HG03521 (cell line): ENCODE results near the gene ULK4.
A peak's percentile ranks its signal among the peaks of the same experiment; 100 is the strongest.
"Not testable (repeated sequence)": the region's sequence is repeated elsewhere in the genome, so short reads cannot be mapped to it uniquely, and the experiment has no call there.

Experiments used
- ATAC-seq: cut with Tn5 transposase; IDR thresholded peaks from one replicate; pipeline ENCODE4 v1.9.1; 2021; ENCODE audit warnings: mild to moderate bottlenecking, moderate library complexity; ENCODE audit not compliant: unreplicated experiment

ULK4 gene

DNA sequence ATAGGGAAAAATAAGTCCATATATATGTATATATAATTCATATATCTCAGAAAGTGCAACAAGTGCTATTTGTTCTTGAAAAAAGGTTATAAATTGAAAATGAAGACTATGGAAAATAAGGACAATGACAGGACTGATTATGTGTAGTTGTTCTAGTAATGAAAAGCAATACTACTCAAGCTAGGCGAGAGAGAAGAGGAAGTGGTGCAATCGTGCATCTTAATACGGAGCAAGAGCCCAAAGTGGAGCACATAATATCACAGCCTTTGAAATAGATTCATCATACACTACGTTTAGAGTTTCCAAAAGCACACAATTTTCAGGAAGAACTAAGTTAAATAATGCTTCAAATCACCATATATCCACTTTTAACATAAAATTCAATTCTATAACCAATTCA is 87.9 kb downstream of the ULK4 start:
- no peak for ATAC-seq

DNA sequence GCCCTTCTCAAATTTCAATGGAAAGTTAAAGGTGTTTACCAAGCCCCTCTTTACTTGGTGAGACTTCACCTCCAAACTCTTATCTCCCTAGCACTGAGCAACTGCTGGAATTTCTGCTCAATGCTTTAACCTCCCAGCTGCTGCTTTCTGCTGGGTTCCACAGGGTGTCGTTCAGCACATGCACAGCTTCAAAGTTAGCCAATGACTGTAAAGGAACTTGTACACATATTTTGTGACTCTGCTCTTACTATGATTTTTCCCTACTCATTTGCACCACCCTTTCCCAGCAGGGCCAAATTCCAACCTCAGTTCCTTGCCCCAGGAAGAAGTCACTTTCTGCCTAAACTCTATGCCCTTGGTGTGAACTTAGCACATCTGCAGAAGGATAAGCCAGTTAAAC is 89.7 kb downstream of the ULK4 start:
- ATAC-seq, result no peak

DNA sequence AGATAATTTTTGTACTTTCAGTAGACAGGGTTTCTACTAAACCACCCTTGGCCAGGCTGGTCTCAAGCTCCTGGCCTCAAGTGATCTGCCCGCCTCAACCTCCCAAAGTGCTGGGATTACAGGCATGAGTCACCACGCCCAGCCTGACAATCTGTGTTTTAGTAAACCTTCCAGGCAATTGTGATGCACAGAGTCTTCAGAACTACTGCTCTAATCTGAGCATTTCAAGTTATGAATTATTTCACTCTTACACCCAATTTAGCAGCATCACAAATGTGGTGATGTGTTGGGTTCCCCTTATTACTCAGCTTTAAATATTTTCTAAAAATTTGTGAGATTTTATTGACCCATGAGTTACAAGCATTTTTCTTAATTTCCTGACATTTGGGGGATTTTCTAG is 94.4 kb downstream of the ULK4 start:
- ATAC-seq, result no peak

DNA sequence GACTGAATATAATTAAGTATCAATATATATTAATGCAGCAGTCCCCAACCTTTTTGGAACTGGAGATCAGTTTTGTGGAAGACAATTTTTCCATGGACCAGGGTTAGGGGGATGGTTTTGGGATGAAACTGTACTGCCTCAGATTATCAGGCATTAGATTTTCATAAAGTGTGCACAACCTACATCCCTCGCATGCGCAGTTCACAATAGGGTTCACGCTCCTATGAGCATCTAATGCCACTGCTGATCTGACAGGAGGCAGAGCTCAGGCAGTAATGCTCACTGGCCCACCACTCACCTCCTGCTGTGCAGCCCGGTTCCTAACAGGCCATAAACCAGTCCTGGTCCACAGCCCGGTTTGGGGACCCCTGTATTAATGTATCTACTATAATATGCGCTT is 95.6 kb downstream of the ULK4 start:
- ATAC-seq, result no peak

DNA sequence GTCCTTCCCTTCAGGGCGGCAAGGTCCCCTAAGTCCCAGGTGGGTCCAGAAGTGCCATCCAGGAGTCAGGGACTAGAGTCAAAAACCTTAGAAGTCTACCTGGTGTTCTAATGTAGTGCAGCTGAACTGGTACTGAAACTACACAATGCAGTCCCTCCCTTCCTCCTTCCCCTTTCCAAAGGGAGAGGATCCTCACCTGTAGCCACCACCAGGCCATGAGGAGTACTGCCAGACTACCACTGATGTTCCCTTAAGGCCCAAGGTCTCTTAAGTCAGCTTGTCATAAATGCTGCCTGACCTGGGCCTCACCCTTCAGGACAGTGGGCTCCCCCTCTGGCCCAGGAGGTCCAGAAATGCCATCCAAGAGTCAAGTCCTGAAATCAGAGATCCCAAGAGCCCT is 98.9 kb downstream of the ULK4 start:
- no peak for ATAC-seq

DNA sequence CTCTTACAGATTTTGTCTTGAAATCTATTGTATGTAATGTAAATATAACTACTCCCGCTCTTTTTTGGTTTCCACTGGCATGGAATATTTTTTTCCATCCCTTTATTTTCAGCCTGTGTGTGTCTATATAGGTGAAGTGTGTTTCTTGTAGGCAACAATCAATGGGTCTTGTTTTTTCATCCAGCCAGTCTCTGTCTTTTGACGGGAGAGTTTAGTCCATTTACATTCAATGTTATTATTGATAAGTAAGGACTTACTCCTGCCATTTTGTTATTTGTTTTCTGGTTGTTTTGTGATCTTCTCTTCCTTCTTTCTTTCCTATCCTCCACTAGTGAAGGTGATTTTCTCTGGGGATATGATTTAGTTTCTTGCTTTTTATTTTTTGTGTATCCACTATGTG is 101.4 kb downstream of the ULK4 start:
- ATAC-seq, result not testable (repeated sequence)

DNA sequence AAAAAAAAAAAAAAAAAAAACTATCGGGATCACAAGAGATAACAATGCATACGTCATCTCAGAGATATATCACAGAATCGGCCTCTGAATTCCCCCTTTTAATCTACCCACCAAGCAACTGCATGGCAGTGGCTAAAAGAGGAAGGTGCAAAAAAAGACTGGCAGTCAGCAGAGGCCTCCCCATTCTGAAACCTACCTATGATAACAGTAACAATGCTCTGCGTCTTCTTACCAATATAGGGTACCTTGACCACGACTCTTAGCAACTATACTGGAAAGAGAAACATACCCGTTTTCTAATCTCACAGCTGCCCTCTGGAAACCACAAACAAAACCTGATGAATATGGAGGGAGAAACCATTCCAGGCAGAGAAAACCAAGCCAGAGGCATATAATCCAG is 106.9 kb downstream of the ULK4 start:
- no peak for ATAC-seq

DNA sequence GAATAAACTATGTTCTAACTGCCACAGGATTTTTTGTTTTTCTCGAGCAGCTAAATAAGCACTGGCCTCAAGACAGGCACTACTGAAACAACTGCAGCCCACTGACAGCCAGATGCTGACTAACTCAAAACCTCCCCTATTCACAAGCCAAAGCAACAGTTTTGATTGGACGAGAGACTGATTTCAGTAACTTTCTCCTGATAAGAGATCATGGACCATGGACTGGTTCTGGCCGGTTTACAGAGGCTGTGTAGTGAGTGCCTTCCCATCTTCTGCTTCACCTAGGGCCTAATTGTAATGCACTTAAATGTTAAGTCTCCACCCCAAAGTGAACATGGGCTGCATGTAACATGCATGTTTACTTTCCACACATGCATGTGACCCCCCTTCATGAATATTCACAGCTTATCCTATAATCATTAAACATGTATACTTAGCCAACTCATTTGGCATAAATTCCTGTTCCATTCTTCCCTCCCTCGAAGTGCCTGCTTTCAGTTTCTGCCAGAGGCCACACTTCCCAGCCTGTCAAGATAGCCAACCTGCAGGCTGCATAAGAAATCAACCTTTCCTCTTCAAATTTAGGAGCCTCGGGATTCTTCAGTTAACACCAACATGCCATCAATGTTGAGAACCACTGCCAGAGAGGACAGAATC is 108.2 kb downstream of the ULK4 start:
- no peak for ATAC-seq

DNA sequence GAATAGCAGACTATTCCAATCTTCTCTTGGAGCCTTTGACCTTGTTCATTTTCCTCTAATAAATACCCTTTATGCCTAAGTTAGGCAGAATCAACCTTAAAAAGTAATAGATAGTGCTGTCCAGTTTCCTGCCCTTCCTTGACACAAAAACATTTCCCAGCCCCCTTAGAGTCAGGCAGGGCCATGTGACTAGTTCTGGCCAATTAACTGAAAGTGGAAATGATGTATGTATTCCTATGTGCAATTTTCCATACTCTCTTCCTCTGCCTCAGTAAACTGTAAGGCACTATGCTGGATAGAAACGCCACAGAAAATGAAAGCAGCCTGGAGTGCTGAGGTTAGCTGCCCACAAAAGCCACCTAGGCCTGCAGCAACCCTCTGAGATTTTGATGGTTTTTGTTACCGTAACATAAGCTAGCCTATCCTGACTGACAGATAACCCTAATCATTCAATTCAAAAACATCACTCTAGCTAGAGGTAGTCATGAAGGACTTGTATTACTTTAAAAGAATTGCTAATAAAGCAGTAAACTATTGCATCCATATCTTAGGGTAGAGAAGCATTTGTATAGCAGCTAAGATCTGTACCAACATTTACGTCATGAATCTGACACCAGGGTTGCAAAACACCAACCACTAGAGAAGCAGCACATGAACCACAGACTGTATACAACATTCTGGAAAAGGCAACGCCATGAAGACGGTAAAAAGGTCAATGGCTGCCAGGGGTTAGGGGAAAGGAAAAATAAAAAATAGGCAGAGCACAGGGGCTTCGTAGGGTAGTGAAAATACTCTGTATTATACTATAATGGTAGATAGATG is 112.9 kb downstream of the ULK4 start:
- no peak for ATAC-seq

DNA sequence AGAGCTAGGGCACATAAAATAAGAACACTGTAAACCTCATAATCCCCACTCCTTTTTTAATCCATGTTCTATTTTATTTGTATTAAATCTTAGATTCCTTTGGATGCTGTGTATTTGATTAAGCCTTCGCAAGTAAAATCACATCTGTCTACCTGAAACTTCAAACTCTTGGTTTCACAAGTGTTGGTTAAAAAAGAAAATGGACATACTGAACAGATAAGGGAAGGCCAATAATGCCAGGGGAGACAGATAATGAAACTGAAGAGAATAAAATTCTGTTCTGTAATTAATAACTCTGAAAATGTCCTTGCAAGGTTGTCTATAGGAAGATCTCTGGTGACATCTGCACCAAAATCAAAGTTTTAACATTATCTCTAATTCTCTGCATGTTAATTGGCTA is 114.2 kb downstream of the ULK4 start:
- no peak for ATAC-seq

DNA sequence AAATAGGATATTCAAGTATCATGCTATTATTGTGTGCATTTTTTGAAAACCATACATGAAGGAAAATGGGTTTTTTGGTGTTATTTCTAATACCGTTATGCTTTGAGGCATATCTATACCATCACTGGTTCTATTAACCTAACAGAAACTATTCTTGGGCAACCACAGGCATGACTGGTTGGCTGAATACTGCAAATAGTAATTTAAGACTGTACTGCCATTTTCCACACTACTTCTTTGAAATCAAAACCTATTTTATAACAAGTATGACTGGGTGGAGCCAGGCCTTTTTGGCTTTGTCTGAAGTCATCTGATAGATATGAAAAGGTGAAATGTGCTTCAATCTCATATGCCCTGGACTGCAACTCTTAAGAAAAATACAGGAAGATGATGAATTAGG is 115.1 kb downstream of the ULK4 start:
- ATAC-seq, result no peak

DNA sequence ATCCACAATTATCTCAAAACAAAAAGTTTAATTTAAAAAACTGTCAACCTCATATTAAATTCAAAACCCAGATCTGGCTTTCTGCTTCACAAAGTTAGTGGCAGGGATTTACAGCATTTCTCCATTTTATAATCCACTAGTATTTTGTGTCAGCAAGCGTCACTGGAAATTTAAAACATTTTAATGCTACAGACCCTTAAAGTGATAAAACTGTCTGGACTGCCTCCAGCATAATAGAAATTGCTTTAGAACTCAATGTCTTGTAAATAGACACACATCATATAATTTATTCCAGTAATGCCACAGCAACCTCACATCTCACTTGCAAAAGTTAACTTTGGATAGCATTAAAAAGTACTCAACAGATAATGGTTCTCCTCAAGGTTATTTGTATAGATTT is 116.1 kb downstream of the ULK4 start:
- ATAC-seq, result no peak

DNA sequence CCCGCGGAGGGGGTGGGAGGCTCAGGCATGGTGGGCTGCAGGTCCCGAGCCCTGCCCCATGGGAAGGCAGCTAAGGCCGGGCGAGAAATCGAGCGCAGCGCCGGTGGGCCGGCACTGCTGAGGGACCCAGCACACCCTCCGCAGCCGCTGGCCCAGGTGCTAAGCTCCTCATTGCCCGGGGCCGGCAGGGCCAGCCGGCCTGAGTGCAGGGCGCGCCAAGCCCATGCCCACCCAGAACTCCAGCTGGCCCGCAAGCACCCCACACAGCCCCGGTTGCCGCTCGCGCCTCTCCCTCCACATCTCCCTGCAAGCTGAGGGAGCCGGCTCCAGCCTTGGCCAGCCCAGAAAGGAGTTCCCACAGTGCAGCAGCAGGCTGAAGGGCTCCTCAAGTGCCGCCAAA is 117.6 kb downstream of the ULK4 start:
- ATAC-seq, result not testable (repeated sequence)

DNA sequence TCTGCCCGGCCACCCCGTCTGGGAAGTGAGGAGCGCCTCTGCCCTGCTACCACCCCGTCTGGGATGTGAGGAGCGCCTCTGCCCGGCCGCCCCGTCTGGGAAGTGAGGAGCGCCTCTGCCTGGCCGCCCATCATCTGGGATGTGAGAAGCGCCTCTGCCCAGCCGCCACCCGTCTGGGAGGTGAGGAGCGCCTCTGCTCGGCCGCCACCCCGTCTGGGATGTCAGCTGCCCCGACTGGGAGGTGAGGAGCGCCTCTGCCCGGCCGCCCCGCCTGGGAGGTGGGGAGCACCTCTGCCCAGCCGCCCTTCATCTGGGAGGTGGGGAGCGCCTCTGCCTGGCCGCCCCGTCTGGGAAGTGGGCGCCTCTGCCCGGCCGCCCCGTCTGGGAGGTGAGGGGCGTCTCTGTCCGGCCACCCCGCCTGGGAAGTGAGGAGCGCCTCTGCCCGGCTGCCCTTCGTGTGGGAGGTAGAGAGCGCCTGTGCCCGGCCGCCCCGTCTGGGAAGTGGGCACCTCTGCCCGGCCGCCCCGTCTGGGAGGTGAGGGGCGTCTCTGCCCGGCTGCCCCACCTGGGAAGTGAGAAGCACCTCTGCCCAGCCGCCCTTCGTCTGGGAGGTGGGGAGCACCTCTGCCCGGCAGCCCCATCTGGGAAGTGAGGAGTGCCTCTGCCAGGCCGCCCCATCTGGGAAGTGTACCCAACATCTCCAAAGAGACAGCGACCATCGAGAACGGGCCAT is 120.8 kb downstream of the ULK4 start:
- ATAC-seq, result not testable (repeated sequence)

DNA sequence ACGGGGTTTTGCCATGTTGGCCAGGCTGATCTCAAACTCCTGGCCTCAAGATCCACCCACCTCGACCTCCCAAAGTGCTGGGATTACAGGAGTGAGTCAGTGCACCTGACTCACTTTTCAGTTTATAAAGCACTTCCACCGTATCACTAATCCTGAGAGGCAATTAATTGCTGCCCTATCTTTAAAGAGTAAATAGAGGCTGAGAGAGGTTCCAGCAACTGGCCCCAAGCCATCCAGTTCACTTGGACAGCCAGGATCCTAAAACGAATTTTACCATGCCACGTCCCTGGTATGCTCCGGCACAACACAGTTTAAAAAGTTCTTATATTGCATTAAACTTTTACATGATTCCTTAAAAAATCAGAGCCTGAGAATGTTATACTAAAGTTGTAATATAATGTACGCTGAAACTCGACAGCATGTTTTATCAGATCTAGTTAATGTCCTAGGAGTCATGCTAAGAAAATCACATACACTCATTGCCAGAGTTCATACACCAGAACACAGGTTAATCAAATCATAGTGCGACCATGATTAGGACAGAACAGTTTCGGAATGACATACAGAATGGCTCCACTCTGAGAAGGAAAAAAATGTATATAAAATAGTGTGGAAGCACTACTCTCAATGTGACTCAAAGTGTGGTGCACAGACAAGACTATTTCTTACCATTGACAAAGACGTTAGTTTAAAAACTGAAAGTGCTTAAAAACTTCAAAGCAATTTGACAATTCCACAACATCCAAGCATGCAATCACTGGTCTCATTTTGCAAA is 125.4 kb downstream of the ULK4 start:
- ATAC-seq, result peak; percentile 82

DNA sequence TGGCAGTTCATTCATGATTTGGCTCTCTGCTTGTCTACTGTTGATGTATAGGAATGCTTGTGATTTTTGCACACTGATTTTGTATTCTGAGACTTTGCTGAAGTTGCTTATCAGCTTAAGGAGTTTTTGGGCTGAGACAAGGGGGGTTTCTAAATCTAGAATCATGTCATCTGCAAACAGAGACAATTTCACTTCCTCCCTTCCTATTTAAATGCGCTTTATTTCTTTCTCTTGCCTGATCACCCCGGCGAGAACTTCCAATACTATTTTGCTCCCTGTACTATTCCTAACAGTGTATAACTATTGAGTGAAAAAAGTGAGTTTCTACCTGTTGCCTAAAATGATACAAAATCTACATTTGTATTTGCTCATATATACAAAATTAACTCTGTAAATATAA is 128.3 kb downstream of the ULK4 start:
- no peak for ATAC-seq

DNA sequence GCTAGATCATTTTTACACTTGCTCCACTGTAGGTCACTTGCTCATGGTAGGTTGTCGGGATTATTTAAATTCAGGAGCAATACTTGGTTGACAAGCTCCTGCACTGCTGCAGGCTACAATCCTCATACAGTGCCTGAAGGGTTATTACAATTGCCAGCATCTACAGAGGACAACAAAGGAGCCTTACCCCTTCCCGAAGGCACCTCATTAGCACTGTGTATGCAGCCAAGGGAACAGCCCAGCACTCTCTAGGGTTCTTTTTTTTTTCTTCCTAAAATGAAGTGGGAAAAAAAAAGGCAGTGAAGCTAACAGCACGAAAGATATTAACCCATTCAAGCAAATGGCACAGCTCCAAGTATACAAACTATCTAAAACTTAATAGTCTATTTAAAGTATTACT is 142.7 kb downstream of the ULK4 start:
- ATAC-seq, result no peak

DNA sequence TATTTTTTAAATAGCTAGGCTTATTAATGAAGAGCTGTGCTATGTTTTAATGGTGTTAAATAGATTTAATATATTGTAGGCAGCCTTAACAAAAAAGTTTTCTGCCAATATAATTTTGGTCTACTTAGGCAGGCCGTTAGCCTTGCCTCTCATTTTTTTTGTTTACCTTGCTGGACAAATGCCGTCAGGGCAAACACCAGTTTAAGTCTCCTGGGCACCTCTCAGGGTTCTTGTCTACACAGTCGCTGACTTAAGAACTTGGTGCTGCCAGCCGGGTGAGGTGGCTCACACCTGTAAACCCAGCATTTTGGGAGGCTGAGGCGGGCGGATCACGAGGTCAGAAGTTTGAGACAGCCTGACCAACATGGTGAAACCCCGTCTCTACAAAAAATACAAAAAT is 153.3 kb downstream of the ULK4 start:
- no peak for ATAC-seq

DNA sequence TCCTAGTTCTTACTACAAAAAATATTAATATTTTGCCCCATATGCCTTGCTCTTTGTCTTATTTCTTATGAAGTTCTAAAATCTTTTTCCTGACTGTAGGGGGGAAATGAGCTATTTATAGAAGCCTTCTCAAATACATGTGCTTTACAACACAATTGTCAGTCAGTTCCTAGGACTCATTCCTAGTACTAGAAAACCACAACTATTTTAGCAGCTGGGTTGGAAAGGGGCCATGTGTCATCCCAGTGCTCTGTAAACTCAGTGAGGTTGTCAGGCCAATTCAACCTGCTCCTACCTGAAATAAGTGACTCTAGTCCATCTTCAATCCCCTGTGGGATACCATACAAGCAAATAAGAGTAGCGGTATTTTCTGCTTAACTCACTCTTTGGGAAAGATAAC is 153.8 kb downstream of the ULK4 start:
- ATAC-seq, result no peak

DNA sequence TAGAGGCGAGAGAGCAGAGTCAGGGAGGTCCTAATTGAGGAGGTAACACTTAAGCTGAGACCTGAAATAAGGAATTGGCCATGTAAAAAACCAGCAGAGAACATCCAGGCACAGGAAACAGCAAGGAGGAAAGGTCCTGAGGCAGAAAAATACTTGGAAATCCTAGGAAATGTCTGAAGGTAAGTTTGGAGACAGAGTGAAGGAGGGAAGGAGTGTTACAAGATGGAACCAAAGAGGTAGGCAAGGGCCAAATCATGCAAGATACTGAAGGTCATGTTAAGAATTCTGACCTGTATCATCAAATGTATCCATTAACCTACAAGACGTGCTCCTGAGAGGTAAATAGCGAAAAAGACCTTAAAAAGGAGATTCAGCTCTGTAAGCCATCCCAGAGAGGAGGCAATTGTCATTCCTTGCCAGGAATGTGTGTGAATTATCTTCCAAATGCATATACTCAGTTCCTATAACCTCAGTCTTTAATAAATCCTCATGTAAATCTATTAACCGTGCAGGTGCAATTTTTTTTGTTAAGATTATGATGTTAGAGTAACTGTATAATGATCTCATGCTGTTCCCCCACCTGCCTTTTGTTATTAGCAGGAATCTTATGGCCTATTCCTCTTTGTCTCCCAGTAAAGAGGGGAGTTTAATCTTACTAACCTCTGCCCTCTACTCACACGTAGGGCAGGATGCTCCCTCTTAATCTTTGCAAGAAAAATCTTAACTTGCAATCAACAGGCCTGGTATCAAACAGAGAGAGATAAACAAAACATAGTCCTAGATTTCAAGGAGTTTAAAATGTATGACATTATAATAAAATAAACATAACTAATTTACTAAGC is 166.9 kb downstream of the ULK4 start:
- ATAC-seq, result no peak
